Suppressor macrophage treated with lipopolysaccharide for 1 hour (primary cell): ENCODE results near the gene KY.

Experiments used
- DNase-seq, 3 donors: peaks; one replicate each; pipeline ENCODE4 v3.0.0-alpha.2; 2020 to 2022

The KY gene

GRCh38 chr3:134672571-134672970 is 21.7 kb upstream of the KY start:
- no peak for DNase-seq

GRCh38 chr3:134667956-134668355 is 17.1 kb upstream of the KY start:
- no peak for DNase-seq

- DNase-seq = no peak
Observed at GRCh38 chr3:134667406-134667805, 16.6 kb upstream of the KY start.

- no peak for DNase-seq
Observed at GRCh38 chr3:134666885-134667284, 16.1 kb upstream of the KY start.

GRCh38 chr3:134666466-134666865 is 15.6 kb upstream of the KY start:
- no peak for DNase-seq

- DNase-seq = no peak
Observed at GRCh38 chr3:134666052-134666451, 15.2 kb upstream of the KY start.

GRCh38 chr3:134665243-134665642 is 14.4 kb upstream of the KY start:
- DNase-seq = no peak

GRCh38 chr3:134663721-134664456 is 13.1 kb upstream of the KY start:
- DNase-seq = no peak

GRCh38 chr3:134660046-134660441 is 9.2 kb upstream of the KY start:
- DNase-seq = no peak

- DNase-seq = no peak
Observed at GRCh38 chr3:134659391-134660045, 8.7 kb upstream of the KY start.

GRCh38 chr3:134658555-134658954 is 7.7 kb upstream of the KY start:
- no peak for DNase-seq

- DNase-seq = no peak
Observed at GRCh38 chr3:134656211-134656800, 5.5 kb upstream of the KY start.

GRCh38 chr3:134655706-134656105 is 4.9 kb upstream of the KY start:
- no peak for DNase-seq

GRCh38 chr3:134654031-134654430 is 3.2 kb upstream of the KY start:
- DNase-seq = no peak

GRCh38 chr3:134652886-134653630 is 2.2 kb upstream of the KY start:
- no peak for DNase-seq

GRCh38 chr3:134652409-134652831 is 1.6 kb upstream of the KY start:
- no peak for DNase-seq

- DNase-seq = no peak
Observed at GRCh38 chr3:134651347-134652041, 672 bp upstream of the KY start.

- no peak for DNase-seq
Observed at GRCh38 chr3:134649106-134649705, 1.6 kb downstream of the KY start.

- no peak for DNase-seq
Observed at GRCh38 chr3:134647902-134648760, 2.7 kb downstream of the KY start.

GRCh38 chr3:134646086-134646485 is 4.7 kb downstream of the KY start:
- DNase-seq = no peak

- no peak for DNase-seq
Observed at GRCh38 chr3:134645515-134645914, 5.3 kb downstream of the KY start.
